Activated CD8-positive, alpha-beta memory T cell treated with anti-CD3 and anti-CD28 coated beads for 48 hours (primary cell): Measurements from ENCODE around the gene GULP1.

Experiments used
- DNase-seq, 3 experiments: peaks; one replicate each; pipeline ENCODE4 v3.0.0-alpha.2; 2020; ENCODE audit warnings: low read depth in 2 of 3, low spot score in 2 of 3

Gene GULP1

DNA sequence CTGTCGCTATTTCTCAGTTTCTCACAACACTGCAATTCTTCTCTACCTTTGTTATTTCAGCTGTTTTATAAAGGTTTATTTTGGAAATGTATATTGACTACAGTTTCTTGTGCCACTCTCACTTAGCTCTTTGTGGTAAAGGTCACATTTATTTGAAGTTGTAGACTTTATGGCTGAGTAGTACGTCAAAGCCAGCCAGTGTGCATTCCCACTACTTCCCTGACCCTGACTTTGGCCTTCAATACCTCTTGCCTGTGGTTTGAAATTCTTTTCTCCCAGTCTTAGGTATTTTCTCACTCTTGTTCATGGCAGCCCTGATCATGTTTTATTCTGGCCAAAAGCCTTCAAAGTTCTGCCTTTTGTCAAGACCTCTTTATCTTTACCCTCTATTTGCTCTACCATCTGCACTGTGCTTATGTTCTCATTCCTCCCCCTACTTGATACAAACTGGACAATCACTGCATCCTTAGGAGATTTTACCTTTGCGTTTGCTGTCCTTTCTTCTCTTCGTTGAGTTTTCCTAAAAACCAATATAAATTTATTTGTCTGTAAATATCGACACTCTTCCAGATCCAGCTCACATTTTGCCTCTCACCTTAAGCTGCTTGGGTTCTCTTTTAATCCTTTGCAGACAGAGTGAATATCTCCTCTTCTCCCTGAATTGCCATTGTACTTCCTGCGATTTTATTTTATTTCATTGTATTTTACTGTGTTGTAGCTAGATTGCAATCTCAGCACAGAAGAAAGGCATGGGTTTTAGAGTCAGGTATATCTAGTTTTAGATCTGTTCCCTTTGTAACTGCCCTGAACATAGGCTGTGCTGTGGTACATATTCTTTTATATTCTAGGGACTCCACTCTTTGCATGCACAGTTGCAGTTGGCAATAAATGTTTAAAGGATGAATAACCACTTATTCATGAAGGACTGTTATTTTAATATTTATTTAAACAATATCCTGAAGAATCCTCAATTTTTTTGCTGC, 31.2 kb downstream of the GULP1 start:
- DNase-seq = no peak

DNA sequence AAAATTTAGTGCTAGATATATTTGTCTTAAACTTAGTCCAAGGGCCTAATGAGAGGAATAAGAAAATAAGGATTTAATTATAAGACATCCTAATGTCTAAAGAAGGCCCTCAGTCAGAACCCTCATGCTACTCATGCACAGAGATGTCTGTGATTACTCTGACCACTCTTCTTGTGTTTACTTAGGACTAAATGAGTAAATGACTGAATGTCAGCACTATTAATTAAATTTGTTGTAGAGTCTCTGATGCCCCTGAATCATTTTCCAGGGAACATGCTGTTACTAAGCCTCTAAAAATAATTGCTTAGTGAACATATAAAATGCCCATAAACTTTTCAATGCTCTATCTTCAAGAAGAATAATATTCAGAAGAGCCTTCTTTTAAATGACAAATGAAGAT, 32.4 kb downstream of the GULP1 start:
- DNase-seq = no peak

DNA sequence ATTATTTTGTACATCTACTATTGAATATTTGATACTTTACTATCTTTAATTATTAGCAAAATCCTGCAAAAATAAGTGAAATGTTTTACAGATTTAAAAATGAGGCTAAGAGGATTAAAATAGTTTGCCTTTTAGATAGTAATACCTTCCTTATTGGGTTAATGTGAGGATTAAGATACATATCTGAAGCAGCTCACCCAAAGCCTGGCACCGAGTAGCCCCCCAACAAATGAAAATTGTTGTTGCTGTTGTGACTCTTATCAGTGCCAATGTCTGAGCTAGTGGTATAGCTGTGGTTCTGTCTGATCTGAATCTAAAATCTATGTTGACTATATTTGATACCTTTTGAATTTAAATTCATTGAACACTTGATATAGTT, 34.6 kb downstream of the GULP1 start:
- DNase-seq = no peak

DNA sequence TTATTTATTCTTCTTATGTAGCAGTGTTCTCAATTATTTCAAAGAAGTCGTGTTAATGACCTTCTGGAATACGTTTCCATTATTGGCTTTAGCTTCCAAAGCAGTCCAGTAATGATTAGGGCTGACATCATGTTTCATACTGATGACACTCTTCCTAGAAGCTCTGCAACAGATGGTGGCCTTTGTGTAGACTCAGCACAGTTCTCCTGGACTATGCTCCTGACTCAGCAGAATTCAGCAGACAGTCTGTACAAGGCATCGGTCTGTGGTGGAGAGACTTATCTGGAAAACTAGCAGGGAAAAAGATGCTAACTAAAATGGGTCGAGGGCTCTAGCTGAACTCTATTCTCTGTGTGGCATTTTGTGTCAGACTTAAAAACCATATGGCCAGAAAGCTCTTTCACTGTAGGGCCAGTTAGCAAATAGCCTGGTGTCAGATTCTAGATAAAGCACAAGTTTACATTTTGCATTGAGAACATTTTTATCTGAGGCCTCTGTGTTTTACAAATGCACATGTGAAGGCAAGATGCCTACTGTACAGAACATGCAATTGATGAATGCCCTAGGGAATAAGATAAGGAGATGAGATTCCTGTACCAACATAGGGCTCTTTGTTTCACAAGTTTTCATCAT, 35.1 kb downstream of the GULP1 start:
- DNase-seq = no peak

DNA sequence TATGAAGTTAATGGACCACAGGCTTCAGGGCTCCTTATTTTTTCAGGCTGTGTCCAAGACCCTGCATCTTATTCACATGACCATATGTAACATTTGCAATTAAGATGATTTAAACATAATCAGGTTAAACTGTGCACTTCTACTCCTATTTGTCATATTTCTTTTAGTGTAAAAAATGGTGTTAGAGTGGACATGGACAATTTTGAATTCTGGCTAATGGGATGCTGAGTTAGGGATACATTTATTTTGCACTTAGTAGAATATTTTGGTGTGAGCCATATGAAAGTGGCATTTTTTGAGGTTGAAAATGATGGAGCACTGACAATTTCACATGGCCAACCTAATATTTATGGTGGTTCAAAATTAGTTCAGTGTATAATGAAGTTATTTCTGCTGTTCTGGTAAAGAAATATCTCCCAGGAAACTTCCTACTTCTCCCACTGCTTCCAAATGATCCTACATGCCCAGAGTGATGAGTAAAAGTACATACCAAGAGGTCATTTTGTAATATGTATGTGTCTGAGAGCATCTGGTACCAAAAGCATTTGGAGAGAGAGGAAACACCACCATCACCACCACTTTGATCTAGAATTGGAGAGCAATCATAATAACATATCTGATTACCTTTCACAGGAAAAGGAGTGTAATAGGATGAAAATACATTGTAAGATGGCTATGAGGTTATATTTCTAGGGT, 36.0 kb downstream of the GULP1 start:
- DNase-seq = no peak

DNA sequence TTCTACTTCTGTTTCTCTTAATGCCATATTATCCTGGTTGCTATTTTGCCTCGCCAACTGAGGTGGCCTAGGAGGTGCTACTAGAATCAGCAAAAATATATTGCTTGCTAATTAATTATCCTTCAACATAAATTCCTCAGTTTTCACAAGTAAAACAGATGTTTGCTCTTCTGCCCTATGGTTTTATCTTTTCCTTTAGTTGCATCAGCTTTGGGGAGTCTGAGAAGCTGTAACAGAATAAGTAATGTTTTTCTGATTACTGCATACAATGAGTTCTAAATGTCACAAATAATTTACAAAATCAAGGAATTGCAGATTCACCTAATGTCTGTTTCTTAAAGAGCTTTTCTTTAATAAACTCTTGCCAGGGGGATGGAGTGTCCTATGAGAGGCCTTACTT, 36.7 kb downstream of the GULP1 start:
- no peak for DNase-seq

DNA sequence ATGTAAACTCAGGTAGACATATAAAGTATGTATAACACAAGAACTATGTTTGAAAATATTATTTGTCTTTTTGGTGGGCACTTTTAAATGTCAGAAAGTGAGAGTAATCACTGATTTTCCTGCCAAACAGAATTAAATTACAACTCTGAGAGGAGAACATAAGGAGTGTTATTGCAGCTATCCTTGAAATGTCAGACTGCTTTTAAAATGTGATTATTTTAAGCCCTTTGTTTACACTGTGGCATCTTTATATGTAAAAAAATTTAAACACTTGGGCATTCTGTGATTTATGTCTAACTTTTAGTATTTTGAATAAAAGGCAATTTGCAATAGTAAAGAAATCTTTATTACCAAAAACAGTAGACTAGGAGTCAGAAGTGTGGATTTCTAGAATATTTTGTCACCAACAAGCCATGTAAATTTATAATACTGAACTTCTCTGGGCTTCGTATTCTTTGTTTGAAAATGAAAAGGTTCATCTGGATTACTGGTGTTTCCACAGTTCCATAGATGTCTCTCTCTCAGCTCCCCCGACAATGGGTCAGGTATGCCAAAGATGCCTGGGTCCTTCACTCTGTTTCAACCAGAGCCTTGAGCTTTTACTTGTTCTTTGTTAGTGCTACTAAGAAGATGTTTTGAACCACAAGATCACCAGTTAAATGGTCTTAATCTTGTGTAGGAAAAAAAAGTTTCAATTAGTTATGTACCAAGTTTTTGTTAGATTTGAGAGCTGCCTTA, 38.8 kb downstream of the GULP1 start:
- DNase-seq = no peak

DNA sequence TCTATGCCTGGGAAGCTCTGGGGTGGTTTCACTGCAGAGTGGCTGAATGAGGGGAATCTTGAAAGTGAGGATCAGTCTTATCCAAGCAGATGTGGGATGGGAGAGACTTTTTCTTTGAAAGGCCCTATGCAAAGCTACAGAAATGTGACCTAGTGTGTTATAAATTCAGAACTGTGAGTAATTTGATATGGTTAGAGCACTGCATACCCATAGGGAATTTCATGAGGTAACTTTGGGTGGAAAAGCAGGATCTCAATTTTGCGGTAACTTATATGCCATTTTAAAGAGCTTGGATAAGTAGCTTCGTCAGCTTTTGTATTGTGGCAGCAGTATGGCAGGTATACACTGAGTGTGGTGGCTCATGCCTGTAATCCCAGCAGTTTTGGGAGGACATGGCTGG, 40.9 kb downstream of the GULP1 start:
- DNase-seq = no peak

DNA sequence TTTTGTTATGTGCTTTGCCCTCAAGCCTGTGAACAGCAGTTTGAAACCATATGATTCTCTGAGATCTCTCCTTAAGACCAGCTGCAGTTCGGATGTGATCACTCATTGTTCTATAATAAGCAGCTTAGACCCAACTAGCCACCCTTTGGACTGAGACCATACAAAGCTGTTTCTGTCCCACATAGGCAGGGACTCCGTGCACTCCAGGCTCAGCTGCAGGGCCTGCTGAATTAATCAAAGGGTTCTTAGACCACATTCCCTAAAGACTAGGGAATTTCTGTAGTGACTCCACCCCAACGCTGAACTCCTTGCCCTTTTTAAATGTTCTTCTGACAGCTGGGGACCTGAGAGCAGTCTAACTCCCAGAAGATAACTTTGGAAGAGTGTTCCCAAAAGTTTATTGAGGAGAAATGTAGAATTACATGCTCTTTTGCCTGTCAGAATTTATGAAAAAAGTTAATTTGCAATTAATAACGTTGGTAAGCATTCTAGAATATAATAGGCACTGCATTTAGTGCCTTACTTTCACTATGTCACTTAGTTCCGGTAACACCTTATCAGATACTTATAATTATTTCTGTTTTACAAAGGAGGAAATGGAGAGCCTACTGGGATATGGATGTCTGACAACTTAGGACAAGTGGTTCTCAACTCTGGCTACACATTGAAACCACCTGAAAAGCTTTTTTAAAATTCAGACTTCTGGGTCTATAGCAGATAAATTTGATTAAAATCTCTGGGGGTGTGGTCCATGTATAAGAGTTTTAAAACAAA, 42.3 kb downstream of the GULP1 start:
- no peak for DNase-seq

DNA sequence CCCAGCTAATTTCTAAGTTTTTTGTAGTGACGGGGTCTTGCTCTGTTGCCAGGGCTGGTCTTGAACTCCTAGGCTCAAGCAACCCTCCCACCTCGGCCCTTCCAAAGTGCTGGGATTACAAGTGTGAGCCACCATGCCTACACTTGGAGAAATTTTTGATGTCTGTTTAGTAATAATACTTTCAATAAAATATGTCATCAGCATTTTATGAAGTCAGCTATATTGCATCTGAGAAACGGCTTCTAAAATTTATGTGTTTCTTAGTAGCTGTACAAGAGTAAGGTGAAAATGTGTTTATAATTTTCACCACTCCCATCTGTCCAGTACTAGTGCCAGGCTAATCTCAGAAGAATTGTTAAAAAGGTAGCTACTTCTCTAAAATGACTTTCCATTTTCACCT, 46.8 kb downstream of the GULP1 start:
- DNase-seq = no peak

DNA sequence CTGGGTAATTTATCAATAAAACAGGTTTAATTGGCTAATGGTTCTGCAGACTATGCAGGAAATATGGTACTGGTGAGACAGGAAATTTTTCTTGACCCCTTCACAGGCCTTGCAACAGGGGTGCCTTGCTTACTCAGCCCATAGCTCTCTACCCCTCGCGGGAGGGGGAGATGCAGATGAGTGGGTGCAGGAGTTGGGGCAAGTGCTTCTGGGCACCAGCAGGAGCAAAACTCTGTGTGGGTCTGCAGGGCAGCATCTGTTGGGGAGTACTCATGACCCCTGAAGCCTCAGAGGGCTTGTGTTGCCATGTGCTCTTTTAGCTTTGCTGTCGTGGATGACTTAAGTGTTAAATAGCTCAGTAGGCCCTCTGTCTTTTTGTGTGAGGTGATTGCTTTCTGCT, 48.6 kb downstream of the GULP1 start:
- DNase-seq = no peak

DNA sequence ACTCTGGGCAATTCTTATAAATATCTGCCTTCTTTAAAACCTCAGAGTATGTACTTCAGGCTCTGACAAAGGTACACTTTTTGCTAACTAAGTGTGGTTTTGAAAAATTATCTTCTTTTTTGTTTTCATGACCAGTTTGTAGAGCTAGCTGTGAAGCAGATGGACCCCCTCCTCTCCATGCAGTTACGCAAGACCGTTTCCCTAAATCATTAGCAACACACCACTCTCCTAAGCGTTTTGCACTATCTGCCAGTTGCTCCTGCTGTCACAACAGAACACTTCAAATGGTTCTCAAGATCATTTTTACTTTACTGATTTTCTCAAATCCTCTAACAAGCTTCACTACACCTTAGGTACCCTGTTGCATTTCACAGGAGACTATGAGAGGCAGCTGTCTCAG, 53.3 kb downstream of the GULP1 start:
- DNase-seq = no peak

DNA sequence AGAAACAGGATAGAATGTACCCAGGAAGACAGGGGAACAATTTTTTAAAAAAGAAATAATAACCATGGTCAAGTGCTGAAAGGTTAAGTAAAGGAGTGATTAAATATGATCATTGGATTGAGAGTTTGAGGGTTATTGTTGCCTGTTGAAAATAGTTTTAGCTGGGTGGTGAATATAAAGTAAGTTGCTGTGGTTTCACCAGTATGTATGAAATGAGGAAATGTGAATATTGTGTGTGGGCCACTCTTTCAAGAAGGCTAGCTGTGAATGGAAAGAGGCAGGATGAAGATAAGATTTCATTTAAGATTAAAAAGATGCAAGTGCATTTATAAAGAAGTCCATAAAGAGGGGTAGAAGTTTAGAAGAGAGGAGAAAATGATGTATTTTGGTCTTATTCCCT, 53.8 kb downstream of the GULP1 start:
- no peak for DNase-seq

DNA sequence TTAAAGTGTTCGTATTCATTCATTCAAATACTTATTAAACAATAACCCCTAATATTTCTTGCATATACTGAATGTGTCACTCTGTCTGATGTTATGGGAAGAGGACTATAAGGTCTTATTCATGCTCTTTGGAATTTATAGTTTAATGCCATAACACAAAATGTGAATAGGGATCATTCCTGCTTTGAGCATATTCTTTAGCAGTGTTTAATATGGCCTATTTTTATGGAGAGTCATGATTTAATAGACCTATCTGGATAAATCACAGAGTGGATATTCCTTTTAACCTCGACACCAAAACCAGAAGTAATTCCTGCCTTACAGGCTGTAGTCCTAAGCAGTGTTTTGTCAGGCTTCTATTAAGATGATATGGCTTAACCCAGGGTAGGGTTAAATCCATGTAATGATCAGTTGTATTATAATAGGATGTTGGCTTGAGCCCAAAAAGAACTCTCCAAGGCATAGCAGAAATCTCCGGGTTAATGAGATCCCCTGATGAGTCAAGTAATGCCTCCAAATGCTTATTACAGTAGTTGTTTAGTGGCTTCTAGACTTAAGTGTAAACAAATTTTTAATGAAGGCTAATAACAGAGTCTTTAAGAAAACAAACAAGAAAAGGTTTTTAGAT, 54.3 kb downstream of the GULP1 start:
- no peak for DNase-seq

DNA sequence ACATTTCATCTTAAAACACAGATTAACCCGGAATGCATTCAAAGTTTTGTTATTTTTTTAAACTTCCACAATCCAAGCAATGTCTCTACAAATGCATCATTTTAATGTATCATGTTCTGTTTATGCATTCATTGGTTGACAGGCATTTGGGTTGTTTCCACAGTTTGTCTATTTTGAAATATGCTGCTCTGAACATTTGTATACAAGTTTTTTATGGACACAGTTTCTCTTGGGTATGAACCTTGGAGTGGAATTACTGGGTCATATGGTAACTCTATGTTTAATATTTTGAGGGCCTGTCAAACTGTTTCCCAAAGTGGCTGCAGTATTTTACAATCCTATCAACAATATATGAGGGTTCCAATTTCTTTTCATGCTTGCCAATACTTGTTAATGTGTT, 57.3 kb downstream of the GULP1 start:
- no peak for DNase-seq

DNA sequence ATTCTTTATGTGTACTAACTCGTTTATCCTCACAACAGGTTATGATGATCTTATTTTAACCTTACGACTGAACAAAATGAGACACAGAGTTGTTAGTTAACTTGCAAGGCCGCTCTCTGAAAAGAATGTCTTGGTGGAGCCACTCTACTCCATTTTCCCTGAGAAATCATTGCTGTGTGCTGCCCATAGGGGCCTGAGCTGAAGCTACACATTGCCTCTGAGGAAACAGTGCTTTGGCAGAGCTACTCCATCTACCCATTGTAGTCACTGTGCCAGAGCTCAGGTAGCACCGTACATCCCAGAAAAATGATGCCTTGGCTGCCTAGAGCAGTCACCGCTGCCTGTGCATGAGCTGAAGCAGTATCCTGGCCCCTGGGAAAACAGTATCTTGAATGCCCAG, 61.6 kb downstream of the GULP1 start:
- DNase-seq = no peak

DNA sequence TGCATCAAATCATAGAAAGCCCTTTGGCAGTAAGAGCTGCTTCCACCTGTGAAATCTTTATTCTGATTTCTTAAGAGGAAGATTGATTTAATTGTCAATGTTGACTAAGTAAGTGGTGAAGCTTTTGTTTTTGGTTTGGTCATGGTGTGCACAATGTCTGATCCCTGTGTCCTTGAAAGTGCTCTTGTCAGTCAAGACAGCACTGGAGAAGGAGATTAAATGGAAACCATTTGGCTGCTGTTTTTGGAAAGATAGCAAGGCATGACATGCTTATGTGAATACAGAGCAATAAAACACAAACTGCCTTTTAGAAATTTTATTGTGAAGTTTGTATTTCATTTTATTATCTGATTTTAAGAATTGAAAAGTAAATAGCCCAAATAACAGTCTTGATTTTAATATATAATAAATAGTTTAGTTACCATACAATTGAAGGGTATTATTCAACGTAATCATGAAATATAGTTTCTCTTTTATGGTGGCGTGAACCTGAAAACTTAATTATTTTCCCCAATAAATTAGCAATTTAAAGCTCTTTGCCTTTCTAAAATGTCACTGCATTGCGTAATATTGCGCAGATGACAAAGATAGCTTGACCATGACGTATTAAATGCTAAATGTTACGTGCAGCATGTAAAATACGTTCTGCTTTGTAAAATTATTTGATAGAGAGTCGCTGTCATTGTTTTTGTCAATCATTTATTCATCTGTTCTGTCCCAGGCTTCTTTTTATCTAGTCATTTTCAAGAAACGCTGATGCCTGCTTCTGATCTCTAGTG, 69.0 kb downstream of the GULP1 start:
- no peak for DNase-seq

DNA sequence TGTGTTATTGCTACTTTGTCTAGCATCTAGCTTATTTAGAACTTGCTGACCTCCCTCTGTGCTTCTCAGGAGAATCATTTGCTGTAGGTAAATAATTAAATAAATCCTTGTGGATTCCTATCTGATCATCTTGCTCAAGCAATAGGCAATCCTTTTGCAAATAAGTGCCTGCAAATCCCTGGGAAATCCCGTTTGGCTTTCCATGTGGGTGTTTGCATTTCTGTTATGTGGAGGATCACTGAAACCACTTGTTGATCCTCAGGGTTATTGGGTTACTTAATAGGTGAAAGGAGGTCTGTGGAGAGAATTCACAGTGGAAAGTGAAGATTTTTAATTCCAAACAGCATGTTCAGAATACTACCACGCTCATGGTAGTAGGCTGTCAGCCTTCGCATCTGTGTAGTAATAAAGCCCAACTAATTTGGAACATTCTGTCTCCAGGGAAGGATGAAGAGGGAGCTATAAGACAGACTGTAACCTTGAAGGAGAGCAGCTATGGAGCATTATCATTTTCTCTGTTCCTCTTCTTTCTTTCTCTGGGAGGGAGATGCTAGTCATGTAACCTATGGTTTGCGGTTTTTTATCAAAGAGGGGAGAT, 72.5 kb downstream of the GULP1 start:
- no peak for DNase-seq

DNA sequence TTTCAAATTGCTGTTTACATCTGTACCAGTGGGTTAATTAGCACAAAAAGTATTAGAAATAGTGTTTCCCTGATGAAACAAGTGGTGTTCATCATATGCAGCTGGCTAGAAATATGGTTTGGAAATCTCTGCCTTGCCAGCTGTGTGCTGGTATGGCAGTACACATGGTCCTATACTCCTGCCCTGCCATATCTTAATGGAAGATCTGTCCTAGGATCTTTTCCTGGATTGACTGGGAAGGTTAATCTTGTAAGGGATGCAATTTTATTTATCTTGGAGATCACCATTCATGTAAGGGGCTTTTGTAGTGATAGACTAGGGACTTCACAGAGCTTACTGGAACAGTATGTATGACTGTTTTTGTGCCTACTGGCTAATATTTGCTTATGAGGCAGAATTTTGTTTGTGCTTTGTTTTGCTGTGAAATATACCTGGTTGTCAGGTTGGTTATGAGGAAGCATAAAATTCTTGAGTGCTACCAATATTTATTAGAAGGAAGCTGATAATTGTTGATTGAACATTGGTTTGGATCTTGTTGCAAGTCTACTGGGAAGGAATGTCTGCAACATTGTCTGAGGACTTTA, 73.5 kb downstream of the GULP1 start:
- DNase-seq = no peak
